Tibial nerve (tissue), 3 donors: ENCODE results near the gene SPEM2.

ENCODE experiments used
- POLR2A ChIP-seq, 2 donors: fragments of 450-650 bp; IDR thresholded peaks; one replicate each; pipeline ENCODE4 v1.6.1; 2017; ENCODE audit warnings: antibody characterized with exemption in 2 of 2, mild to moderate bottlenecking in 2 of 2, moderate library complexity in 2 of 2
- TF ChIP-seq, protein P1 (sequence below), 5 experiments: fragments of 200-600 bp in 3 of 5; fragments of 450-650 bp in 2 of 5; sonication (generic) in 3 of 5; IDR thresholded peaks; one replicate each; pipeline ENCODE4 v1.5.1; 2016 to 2019; ENCODE audit warnings: antibody characterized with exemption in 5 of 5, mild to moderate bottlenecking in 3 of 5, moderate library complexity in 2 of 5

DNA sequence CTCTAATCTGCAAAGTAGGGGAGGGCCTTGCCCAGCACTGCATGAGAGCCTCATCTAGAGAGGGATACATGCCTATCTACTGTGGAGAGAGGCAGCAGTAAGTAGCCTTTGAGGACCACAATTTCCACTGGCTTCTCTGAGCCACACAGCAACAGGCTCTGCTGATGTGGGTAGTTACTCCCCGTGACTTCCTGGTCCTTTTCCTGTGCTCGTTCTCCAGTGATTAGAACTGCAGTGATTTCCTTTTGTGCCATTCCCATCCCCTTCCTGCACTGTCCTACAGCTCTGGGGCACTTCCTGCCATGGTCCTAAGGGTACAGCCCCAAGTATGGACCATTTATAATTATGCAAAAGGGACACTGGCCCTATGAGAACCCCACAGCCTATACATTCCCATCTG, 34.1 kb upstream of the SPEM2 start:
- TF ChIP-seq, protein P1, sequence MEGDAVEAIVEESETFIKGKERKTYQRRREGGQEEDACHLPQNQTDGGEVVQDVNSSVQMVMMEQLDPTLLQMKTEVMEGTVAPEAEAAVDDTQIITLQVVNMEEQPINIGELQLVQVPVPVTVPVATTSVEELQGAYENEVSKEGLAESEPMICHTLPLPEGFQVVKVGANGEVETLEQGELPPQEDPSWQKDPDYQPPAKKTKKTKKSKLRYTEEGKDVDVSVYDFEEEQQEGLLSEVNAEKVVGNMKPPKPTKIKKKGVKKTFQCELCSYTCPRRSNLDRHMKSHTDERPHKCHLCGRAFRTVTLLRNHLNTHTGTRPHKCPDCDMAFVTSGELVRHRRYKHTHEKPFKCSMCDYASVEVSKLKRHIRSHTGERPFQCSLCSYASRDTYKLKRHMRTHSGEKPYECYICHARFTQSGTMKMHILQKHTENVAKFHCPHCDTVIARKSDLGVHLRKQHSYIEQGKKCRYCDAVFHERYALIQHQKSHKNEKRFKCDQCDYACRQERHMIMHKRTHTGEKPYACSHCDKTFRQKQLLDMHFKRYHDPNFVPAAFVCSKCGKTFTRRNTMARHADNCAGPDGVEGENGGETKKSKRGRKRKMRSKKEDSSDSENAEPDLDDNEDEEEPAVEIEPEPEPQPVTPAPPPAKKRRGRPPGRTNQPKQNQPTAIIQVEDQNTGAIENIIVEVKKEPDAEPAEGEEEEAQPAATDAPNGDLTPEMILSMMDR (IDR thresholded peaks at IDR 0.05) = no peak
- no peak for TF ChIP-seq POLR2A (IDR thresholded peaks at IDR 0.05)
